HG03039 (cell line): ENCODE results near the gene RTN1.
A peak's percentile ranks its signal among the peaks of the same experiment; 100 is the strongest.

Experiments
- ATAC-seq: cut with Tn5 transposase; IDR thresholded peaks from one replicate; pipeline ENCODE4 v1.9.1; 2021; ENCODE audit warnings: mild to moderate bottlenecking, moderate library complexity; ENCODE audit not compliant: unreplicated experiment

RTN1 gene

GRCh38 chr14:59632381-59632780 lies 238.2 kb downstream of the RTN1 start:
- ATAC-seq, result no peak

- ATAC-seq, result no peak
Observed at GRCh38 chr14:59631237-59631636, 239.3 kb downstream of the RTN1 start.

- ATAC-seq, result no peak
Observed at GRCh38 chr14:59630288-59630963, 240.2 kb downstream of the RTN1 start.

GRCh38 chr14:59629444-59630287 lies 240.9 kb downstream of the RTN1 start:
- no peak for ATAC-seq

DNA sequence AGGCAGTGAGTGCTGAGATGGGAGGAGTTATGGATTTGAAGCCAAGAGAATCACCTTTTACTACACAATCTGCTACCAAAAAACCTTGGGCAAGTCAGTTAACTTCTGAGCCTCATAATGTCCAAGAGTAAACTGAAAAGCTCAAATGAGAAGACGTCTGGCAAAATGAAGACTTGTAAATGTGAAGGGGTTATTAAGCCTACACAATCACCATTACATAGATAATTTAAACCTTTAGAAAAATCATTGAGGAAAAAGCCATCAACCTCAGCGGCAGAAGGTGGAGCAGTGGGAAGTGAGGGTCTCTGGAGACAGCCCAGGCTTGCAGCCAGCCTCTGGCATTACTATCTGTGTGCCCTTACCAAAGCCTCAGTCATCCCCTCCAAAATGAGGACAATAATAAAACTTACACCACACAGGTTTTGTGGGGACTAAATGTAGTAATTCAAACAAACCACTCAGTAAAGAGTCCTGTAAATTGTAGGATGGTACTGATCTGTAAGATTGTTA lies 243.5 kb downstream of the RTN1 start:
- ATAC-seq, result no peak

DNA sequence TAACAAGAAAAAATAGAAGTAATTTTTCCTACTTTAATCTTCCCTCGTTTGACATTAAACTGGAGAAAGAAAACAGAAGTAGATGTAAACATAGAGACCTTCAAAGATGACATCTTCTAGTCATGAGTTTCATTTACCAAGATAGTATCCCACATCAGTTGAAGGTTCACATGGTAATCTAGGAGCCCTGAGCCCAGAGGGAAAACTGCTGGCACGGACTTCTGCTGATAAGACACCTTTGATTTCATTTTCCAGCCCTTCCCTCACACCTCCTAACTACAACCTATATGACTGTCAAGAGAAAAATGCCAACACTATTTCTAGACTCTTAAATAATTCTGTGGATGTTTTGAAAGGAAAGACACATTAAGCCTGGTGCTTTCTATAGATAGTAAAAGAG lies 247.9 kb downstream of the RTN1 start:
- ATAC-seq, result no peak

DNA sequence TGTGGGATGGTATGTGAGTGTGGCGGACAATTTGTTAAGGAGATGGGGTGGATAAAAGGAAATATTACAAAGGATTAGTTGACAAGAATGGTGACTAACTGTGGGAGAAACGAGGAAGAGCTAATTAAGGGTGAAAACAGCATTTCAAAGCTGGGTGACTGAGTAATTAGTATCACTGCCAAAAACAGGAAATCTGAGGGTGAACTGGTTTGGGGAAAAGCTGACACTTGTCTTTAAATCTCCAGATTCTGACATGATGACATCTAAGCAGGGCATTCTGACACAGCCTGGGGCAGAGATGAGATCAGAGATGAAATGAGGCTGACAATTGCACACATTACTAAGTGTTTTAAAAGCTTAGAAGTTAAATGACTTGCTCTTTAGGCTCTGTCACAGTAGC lies 251.5 kb downstream of the RTN1 start:
- no peak for ATAC-seq

DNA sequence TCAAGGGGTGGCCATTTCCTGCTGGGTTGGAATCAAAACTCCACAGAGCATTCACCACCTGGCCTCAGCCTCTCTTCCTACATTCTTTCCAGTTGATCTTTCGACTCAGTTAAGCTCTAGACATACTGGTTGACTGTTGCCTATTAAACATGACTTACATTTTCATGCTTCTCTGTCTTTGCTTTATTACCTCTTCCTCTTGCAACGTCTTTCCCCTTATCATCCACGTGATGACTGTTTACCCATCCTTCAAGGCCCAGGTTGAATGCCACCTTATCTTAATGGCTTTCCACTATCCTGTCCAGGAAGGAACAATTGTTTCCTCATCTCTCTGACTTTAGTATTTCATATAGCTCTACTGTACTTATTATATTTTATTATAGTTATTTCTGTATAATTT lies 269.5 kb downstream of the RTN1 start:
- ATAC-seq, result no peak

DNA sequence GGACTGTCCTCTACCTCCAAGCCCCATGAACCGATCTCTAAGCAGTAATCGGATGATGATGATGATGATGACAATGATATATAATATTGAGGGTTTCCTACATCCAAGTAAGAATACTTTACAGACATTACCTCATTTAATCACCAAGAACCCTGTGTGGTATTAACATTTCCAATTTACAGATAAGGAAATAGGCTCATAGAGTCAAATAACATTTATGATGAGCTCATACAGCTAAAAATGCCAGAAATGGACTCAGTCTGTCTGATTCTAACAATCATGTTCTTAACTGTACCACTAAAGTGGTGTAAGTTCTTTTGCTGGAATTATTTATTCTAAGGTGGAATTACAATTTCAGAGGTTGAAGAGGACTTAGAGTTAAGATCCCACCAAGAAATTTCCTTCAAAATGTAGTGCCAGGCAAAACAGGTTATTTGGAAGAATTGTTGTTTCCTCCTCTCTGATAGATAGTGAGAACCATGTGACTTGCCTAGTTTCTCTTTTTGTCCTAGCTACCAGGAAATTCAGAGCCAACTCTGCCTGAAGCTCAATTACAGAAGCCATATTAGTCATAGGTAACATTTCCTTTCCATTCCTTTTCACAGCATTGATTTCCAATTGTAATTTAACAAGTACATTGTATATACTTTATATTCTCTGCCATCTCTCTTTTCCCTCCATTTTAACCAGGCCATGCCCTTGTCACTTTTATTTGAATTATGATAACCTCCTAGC lies 270.2 kb downstream of the RTN1 start:
- ATAC-seq, result no peak

DNA sequence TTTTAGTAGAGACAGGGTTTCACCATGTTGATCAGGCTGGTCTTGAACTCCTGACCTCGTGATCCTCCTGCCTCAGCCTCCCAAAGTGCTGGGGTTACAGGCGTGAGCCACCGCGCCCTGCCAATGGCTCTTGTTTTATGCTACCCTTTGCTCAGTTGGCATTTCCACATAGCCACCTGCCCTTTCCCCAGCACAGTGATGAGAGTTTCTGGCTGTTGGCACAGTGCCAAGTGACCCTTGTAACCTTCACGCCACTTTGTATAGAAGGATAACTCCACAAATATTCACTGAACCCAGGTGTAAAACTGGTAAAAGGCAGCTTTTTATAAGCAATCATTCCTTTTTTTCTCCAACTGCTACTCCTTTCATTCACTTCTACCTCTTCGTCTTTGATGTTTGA lies 275.5 kb downstream of the RTN1 start:
- ATAC-seq, result no peak

DNA sequence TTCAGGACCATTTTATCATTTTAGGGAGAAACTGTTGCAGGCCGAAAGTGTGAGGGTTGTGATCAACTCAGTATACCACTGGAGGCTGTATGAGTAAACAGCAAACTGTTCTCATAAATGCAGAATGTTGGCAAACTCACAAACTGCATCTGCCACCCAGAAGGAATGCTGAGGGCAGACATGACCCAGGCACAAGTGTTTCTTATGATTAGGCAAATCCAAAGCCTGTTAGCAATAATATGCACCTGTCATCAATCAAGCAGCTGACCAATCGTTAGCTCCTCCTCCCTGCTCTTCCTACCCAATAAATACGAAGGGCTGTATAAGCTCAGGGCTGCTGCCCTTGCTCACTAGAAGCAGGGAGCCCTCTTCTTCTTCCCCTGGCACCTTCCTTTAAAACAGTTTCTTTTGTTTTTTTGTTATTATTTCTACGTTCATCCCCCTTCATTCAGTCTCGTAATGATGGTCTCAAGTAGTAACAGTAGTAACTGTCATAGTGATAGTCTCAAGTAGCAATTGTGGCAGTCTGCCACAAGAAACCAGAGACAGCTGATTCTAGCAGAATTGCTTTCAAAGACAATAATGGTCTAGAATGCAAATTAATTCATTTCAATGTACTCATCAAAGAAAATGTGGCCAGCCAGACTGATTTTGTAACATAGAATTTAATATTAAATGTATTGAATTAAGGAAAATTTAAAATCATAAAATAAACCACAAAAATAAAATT lies 278.8 kb downstream of the RTN1 start:
- ATAC-seq, result no peak

DNA sequence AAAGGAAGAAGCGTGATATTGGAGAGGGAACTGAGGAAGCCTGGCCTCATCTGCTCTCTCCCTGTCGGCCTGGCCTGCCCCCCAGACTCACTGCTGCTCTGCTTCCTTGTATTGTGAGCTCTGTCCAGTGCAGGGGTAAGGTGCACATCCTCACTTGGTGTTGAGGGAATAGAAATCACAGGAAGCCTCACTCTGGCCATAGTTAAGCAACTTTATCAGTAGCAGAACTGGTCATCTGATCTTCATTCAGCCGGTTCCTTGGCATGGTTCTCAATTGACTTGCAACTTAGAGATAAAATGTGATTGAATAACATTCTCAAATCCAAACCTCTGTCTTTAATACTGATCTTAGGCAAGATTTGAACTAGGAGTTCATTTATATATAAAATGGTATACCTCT lies 282.5 kb downstream of the RTN1 start:
- no peak for ATAC-seq

- ATAC-seq, result no peak
Observed at GRCh38 chr14:59585891-59586554, 284.6 kb downstream of the RTN1 start.

GRCh38 chr14:59583755-59584154 lies 286.8 kb downstream of the RTN1 start:
- ATAC-seq, result no peak

- no peak for ATAC-seq
Observed at GRCh38 chr14:59582845-59583509, 287.6 kb downstream of the RTN1 start.

DNA sequence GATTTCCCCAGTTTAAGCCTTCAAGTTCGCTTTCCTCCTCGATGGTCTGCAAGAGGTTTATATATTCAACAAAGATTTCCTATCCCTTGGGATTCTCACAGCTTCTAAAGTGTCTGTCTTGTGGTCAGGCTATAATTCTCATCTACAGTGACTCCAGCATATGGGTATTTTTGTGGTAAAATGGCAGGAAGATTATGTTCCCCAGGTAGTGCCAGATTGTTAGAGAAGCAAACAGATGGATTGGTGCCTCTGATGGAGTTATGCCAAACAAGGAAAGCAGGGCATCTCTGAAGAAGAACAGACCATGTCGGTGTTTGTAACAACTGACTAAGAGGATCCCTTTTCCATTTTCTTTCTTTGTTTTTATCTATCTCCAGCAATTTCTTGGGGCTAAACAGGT lies 288.4 kb downstream of the RTN1 start:
- no peak for ATAC-seq

- ATAC-seq, result no peak
Observed at GRCh38 chr14:59580911-59581310, 289.7 kb downstream of the RTN1 start.

DNA sequence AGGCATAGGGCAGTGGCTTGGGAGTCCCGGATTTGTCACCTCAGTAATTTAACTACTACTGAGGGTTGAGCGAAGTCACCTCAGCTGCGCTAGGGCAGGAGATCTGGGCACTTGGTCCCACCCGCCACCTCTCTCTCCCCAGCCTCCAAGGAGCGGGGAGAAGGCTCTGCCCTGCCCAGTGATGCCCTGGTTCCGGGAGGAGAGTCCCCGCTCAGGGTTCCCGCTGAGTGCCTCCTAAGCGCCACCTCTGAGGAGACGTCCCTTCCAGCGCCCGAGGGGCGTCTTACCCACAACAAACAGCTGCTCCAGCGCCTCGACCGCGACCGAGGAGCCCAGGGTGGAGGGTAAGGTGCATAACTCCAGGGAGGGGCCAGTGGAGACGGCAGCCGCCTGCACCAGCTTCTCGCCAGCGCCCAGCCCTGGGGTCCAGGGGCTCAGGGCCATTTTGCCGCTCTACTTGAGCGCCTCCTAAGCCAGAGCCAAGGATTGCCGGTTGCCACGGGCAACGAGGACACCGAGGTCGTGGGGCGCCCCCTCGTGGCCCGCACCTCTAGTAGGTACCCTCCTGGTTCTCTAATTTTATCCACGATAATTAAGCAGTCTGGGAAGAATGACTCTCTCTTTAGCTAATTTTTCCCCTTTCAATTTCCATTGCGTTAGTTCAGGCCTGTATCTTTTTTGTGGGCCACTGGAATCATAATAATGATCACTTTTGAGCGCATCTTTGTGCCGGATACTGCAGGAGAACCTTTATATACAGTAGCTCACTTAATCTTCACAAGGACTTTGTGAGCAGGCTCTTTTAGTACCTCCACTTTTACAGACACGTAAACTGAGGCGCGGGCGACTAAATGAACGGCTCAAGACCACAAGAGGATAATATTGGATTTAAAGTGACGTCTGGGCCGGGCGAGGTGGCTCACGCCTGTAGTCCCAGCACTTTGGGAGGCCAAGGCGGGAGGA lies 294.0 kb downstream of the RTN1 start, which contains the start of gene CCDC175:
Gene CCDC175 (minus strand): TSS at position 481 of the 963 bp plus-strand sequence. CDS start 37 bp downstream, at position 444.
- peak; percentile 95 for ATAC-seq
